ENCODE results near the gene TIFAB.
"Not testable (repeated sequence)": the region's sequence is repeated elsewhere in the genome, so short reads cannot be mapped to it uniquely, and the experiment has no call there.

The TIFAB gene, protein sequence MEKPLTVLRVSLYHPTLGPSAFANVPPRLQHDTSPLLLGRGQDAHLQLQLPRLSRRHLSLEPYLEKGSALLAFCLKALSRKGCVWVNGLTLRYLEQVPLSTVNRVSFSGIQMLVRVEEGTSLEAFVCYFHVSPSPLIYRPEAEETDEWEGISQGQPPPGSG

DNA sequence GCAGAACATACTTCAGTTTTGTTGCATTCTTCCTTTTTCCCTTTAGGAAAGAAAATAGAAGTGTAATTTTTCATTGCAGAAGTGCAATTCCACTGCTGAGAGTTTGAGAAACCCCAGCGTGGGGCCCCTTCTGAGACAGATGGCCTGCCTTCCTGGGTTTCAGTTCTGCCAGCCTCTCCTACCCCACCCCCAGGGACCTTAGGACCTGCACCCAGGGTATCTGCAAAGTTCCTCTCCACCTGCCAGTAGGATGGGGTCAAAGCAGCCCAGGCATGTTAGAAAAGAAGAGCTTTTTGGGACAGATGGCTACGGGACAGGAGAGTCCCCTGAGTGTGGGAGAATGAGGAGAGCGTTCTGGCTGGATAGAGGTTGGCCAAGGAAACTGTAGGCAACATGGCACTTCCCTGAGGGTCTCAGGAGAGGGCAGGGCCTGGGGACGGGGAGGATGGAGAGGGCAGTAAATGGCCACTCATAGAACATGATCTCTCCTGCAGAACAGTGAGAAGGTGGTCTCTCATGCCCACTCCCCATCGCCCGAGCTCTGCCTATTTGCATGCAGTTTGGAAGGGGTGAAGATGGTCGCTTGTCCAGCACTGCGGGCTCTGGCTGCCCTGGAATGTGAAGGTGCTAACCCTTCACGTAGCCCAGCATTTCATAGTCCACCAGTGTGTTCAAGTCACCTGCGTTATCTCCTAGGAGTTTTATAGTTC is at the start of gene TIFAB:
Gene TIFAB (minus strand): TSS at position 31 of the 710 bp plus-strand sequence. CDS start 2,412 bp downstream, outside the sequence.
- Mint-ChIP-seq H3K27me3 (no peaks in the 10 kb centered on the region), H3K36me3 (ENCODE audit: low read depth) (no peaks in the 10 kb centered on the region), H3K9me3 (no peaks in the 10 kb centered on the region), H3K4me3 (no peak within 1 kb of the TSS), H3K4me1 (ENCODE audit: low read depth) (no peaks in the 10 kb centered on the region), H3K27ac (no peak within 1 kb of the TSS)

- Mint-ChIP-seq H3K36me3 (ENCODE audit: low read depth) (no peaks in the 10 kb centered on the region), H3K27ac (no peak overlapping the region), H3K27me3 (peaks cover 52% of the 10 kb centered on the region), H3K4me3 (no peak overlapping the region), H3K4me1 (ENCODE audit: low read depth) (no peaks in the 10 kb centered on the region), H3K9me3 (no peaks in the 10 kb centered on the region)
These were observed 46.5 kb upstream of the TIFAB start for GRCh38 chr5:135498637-135498995.

GRCh38 chr5:135497971-135498636 is 46.0 kb upstream of the TIFAB start:
- no peaks in the 10 kb centered on the region for H3K9me3 Mint-ChIP-seq
- peaks cover 54% of the 10 kb centered on the region for H3K27me3 Mint-ChIP-seq
- no peaks in the 10 kb centered on the region for H3K4me1 Mint-ChIP-seq (ENCODE audit: low read depth)
- no peak overlapping the region for H3K27ac Mint-ChIP-seq
- H3K36me3 Mint-ChIP-seq (ENCODE audit: low read depth): no peaks in the 10 kb centered on the region
- no peak overlapping the region for H3K4me3 Mint-ChIP-seq

- H3K4me3 Mint-ChIP-seq; H3K27ac Mint-ChIP-seq; H3K4me1 Mint-ChIP-seq (ENCODE audit: low read depth); H3K36me3 Mint-ChIP-seq (ENCODE audit: low read depth); H3K9me3 Mint-ChIP-seq: not testable (repeated sequence)
- H3K27me3 Mint-ChIP-seq: peaks cover 64% of the 10 kb centered on the region
These were observed 43.4 kb upstream of the TIFAB start for GRCh38 chr5:135495531-135495930.

- no peaks in the 10 kb centered on the region for H3K36me3 Mint-ChIP-seq (ENCODE audit: low read depth)
- H3K9me3 Mint-ChIP-seq: no peaks in the 10 kb centered on the region
- H3K27ac Mint-ChIP-seq: no peak overlapping the region
- H3K27me3 Mint-ChIP-seq: peaks cover 74% of the 10 kb centered on the region
- H3K4me1 Mint-ChIP-seq (ENCODE audit: low read depth): peaks cover 9% of the 10 kb centered on the region
- no peak overlapping the region for H3K4me3 Mint-ChIP-seq
These were observed 42.0 kb upstream of the TIFAB start for GRCh38 chr5:135494196-135494595.

GRCh38 chr5:135493406-135494180 is 41.4 kb upstream of the TIFAB start:
- Mint-ChIP-seq H3K4me1 (ENCODE audit: low read depth) (peaks cover 9% of the 10 kb centered on the region), H3K27me3 (peaks cover 76% of the 10 kb centered on the region), H3K36me3 (ENCODE audit: low read depth) (no peaks in the 10 kb centered on the region), H3K4me3 (no peak overlapping the region), H3K27ac (no peak overlapping the region), H3K9me3 (no peaks in the 10 kb centered on the region)

GRCh38 chr5:135492319-135492626 is 40.1 kb upstream of the TIFAB start:
- Mint-ChIP-seq H3K27ac (no peak overlapping the region), H3K27me3 (peaks cover 84% of the 10 kb centered on the region), H3K4me3 (no peak overlapping the region), H3K36me3 (ENCODE audit: low read depth) (no peaks in the 10 kb centered on the region), H3K9me3 (no peaks in the 10 kb centered on the region), H3K4me1 (ENCODE audit: low read depth) (peaks cover 9% of the 10 kb centered on the region)

DNA sequence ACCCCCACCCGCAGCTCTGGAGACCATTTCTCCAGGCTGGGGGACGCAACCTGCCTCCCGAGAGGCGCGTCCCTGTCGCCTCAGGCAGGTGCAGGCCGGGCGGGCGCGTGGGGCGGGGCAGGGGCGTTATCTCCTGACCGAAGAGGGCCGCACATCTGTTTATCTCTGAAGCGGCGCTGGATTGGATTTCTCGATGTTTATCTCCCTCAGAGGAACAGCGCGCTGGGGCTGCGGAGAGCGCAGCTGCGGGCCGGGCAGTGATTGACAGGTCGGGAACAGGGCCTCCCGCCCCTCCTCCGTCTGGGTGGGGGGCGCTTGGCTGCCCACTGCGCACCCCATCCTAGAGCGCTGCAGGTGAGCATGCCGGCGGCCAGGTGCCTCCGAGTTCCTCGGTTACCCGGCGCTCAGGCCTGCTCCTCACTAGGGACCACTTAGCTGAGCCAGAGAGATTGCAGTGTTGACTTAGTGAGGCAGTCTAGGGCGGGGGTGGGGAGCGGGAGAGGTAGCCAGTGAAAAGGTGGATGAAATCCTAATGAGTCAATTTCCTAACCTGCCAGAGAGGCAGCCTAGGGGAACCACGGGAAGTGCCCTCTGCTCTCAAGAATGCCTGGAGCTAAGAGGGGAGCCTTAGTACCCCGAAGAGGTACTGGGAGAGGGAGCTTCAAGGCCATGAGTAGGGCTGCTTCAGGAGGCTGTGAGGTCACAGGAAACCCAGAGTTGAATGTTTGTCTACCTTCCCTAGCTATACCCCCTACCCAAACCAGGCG is 39.6 kb upstream of the TIFAB start:
- peaks cover 84% of the 10 kb centered on the region for H3K27me3 Mint-ChIP-seq
- H3K36me3 Mint-ChIP-seq (ENCODE audit: low read depth): no peaks in the 10 kb centered on the region
- H3K4me3 Mint-ChIP-seq: no peak overlapping the region
- H3K9me3 Mint-ChIP-seq: no peaks in the 10 kb centered on the region
- H3K4me1 Mint-ChIP-seq (ENCODE audit: low read depth): peaks cover 9% of the 10 kb centered on the region
- no peak overlapping the region for H3K27ac Mint-ChIP-seq

DNA sequence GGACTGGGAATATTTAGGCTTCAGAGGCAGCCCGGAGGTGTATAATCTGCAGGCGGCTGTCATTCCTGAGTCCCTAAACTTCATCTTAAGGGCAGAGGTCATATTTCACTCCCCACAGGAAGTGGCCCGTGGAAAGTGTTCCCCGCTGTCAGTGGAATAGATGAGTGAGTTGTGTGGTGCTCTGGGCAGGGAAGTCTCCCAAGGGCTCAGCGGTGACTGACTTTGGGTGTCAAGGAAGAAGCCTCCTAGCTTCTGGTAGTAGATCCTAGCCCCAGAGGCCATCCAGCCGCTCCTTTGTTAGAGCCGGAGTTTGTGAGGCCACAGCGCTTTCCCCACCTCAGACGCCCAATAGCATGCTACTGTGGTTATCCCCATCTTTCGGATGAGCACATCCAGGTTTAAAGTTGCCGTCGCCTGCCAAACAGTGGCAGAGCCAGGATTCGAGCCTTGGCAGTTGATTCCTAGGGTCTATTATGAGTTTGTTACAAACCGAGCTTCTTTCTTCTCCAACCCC is 38.9 kb upstream of the TIFAB start:
- Mint-ChIP-seq H3K4me3 (no peak overlapping the region), H3K27ac (no peak overlapping the region), H3K9me3 (no peaks in the 10 kb centered on the region), H3K27me3 (peaks cover 88% of the 10 kb centered on the region), H3K36me3 (ENCODE audit: low read depth) (no peaks in the 10 kb centered on the region), H3K4me1 (ENCODE audit: low read depth) (peaks cover 9% of the 10 kb centered on the region)

GRCh38 chr5:135490245-135491037 is 38.3 kb upstream of the TIFAB start:
- Mint-ChIP-seq H3K36me3 (ENCODE audit: low read depth) (no peaks in the 10 kb centered on the region), H3K27ac (no peak overlapping the region), H3K9me3 (no peaks in the 10 kb centered on the region), H3K4me1 (ENCODE audit: low read depth) (peaks cover 9% of the 10 kb centered on the region), H3K27me3 (peaks cover 90% of the 10 kb centered on the region), H3K4me3 (no peak overlapping the region)

DNA sequence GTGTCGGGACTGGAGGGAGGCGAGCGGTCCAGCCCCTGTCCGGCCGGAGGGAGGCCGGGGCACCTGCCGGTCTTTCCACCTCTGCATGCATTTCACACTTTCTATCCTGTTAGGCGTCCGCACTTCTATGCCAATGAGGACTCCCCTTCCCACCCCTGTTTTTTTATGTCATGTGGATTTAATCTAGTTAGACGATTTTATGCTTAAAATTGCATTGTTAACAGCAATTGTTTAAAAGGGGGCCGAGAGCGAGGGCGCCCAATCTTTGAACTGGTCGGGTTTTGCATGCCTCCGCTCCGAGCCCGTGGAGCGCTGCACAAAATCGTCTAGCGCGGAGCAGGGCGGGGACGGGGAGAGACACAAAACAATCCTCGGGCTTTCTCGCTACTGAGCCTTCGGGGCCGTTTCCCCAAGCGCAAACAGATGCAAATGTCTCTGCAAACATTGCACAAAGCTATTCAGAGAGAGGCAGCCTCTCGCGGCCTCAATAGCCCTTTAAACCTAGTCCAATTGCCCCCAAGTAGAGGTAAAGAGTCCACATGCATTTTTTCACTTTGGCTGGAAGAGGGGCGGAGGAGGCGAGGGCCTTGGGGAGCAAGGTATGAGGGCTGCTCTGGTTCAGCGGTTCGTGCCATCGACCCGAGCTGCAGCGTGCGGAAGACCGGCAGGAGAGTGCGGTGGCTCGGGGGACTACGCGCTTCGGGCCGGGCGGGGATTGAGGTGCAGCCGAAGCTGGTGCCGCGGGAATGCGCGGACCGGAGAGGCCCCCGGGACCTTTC is 37.5 kb upstream of the TIFAB start:
- Mint-ChIP-seq H3K27me3 (peaks cover 85% of the 10 kb centered on the region), H3K27ac (no peak overlapping the region), H3K9me3 (no peaks in the 10 kb centered on the region), H3K4me3 (peak overlapping the region; percentile 23), H3K36me3 (ENCODE audit: low read depth) (no peaks in the 10 kb centered on the region), H3K4me1 (ENCODE audit: low read depth) (peaks cover 9% of the 10 kb centered on the region)

DNA sequence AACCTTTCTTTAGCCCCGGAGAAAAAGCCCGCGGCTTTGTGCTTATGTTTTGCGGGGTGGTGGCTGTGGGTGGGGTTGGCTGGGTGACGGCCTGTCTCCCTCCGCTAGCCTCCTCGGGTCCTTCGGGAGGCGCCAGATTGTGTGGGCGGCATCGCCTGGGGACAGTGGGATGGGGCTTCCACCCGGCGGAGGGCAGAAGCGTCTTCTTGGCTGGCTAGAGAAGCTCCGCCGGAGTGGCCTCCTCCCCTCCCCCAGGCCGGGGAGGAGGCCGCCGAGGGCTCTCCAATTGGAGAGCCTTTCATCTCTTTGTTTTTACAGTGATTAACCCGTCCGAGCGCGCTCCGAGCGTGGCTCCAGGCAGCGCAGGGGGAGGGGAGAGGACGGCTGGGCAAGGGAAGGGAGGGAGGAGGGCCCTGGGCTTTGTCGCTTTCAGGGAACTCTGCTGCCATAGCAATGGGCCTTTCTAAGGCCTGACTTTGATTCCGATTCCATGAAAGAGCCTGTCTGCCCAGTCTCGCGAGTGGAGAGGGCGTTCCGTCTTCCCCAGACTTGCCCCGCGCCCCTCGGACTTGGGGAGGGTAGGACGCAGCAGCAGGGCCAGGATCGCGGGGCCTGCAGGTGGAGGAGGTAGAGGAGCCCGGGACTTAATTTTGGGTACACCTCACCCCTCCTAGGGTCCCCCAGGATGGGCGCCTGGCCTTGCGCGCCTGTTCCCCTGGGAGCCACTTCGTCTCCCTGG is 36.7 kb upstream of the TIFAB start:
- no peak overlapping the region for H3K27ac Mint-ChIP-seq
- no peak overlapping the region for H3K4me3 Mint-ChIP-seq
- no peaks in the 10 kb centered on the region for H3K36me3 Mint-ChIP-seq (ENCODE audit: low read depth)
- H3K9me3 Mint-ChIP-seq: no peaks in the 10 kb centered on the region
- peaks cover 9% of the 10 kb centered on the region for H3K4me1 Mint-ChIP-seq (ENCODE audit: low read depth)
- H3K27me3 Mint-ChIP-seq: peaks cover 78% of the 10 kb centered on the region

Data from stimulated activated naive CD8-positive, alpha-beta T cell treated with anti-CD3 and anti-CD28 coated beads, Interleukin-15, Interleukin-2, amounts not matched to agents 100 ng/mL and 50 ng/mL, for 24 hours (primary cell).